ENCODE results near the gene CCDC159.

DNA sequence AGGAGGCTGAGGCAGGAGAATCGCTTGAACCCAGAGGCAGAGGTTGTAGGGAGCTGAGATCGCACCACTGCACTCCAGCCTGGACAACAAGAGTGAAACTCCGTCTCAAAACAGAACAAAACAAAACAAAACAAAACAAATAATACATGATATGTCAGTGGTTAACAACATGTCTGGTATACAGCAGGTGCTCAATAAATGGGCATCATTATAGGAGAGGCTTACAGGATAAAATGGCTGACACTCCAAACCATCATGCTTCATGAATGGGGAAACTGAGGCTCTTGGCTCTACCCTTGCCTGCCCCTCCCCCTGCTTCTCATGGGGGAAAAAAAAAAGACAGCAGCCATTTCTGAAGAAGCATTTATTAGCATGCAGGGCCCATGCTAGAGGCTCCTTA lies 3.9 kb upstream of the CCDC159 start:
- TF ChIP-seq RAD21 (IDR thresholded peaks at IDR 0.05; ENCODE audit: low read depth) (no peak), TAF1 (IDR thresholded peaks at IDR 0.05; ENCODE audit: low read depth) (no peak), EP300 (IDR thresholded peaks at IDR 0.05; ENCODE audit: borderline replicate concordance) (no peak), NFIC (IDR thresholded peaks at IDR 0.05) (no peak), CEBPB (IDR thresholded peaks at IDR 0.05) (no peak), TCF12 (IDR thresholded peaks at IDR 0.05; ENCODE audit: low read depth) (no peak), CREB1 (IDR thresholded peaks at IDR 0.05; ENCODE audit: low read depth) (no peak), YY1 (IDR thresholded peaks at IDR 0.05; ENCODE audit: low read depth) (no peak), FOXM1 (IDR thresholded peaks at IDR 0.05; ENCODE audit: borderline replicate concordance, low read depth) (no peak), TEAD4 (IDR thresholded peaks at IDR 0.05) (no peak), ZBTB7A (IDR thresholded peaks at IDR 0.05; ENCODE audit: low read depth) (no peak)
- TF ChIP-seq, protein P1, sequence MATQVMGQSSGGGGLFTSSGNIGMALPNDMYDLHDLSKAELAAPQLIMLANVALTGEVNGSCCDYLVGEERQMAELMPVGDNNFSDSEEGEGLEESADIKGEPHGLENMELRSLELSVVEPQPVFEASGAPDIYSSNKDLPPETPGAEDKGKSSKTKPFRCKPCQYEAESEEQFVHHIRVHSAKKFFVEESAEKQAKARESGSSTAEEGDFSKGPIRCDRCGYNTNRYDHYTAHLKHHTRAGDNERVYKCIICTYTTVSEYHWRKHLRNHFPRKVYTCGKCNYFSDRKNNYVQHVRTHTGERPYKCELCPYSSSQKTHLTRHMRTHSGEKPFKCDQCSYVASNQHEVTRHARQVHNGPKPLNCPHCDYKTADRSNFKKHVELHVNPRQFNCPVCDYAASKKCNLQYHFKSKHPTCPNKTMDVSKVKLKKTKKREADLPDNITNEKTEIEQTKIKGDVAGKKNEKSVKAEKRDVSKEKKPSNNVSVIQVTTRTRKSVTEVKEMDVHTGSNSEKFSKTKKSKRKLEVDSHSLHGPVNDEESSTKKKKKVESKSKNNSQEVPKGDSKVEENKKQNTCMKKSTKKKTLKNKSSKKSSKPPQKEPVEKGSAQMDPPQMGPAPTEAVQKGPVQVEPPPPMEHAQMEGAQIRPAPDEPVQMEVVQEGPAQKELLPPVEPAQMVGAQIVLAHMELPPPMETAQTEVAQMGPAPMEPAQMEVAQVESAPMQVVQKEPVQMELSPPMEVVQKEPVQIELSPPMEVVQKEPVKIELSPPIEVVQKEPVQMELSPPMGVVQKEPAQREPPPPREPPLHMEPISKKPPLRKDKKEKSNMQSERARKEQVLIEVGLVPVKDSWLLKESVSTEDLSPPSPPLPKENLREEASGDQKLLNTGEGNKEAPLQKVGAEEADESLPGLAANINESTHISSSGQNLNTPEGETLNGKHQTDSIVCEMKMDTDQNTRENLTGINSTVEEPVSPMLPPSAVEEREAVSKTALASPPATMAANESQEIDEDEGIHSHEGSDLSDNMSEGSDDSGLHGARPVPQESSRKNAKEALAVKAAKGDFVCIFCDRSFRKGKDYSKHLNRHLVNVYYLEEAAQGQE (IDR thresholded peaks at IDR 0.05; ENCODE audit: low read depth), result no peak
- TF ChIP-seq, protein P2, sequence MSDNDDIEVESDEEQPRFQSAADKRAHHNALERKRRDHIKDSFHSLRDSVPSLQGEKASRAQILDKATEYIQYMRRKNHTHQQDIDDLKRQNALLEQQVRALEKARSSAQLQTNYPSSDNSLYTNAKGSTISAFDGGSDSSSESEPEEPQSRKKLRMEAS (IDR thresholded peaks at IDR 0.05), result no peak
